ENCODE results near the gene DUOX2.
"Not testable (repeated sequence)": the region's sequence is repeated elsewhere in the genome, so short reads cannot be mapped to it uniquely, and the experiment has no call there.

DUOX2 gene

DNA sequence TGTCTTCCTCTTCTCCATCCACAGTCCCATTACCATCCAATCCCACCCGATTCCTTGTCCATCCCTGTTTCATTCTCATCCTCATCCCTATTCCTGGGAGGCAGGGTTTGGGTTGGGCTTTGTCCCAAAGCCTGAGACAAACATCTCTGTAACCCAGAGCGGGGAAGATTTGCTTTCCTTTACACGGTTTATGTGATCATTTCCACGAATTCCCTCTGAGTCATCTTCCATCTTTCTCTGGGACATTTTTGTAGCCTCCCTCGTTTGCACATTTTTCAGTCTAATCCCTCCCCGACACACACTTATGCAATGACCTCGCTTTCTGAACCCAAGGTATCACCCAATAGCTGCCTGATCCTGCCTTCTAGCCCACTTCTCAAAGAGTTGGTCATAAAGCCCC lies 22.8 kb downstream of the DUOX2 start:
- FAIRE-seq, result no peak
- DNase-seq (ENCODE audit: insufficient read length, low spot score), result no peak
- TF ChIP-seq, protein P1, sequence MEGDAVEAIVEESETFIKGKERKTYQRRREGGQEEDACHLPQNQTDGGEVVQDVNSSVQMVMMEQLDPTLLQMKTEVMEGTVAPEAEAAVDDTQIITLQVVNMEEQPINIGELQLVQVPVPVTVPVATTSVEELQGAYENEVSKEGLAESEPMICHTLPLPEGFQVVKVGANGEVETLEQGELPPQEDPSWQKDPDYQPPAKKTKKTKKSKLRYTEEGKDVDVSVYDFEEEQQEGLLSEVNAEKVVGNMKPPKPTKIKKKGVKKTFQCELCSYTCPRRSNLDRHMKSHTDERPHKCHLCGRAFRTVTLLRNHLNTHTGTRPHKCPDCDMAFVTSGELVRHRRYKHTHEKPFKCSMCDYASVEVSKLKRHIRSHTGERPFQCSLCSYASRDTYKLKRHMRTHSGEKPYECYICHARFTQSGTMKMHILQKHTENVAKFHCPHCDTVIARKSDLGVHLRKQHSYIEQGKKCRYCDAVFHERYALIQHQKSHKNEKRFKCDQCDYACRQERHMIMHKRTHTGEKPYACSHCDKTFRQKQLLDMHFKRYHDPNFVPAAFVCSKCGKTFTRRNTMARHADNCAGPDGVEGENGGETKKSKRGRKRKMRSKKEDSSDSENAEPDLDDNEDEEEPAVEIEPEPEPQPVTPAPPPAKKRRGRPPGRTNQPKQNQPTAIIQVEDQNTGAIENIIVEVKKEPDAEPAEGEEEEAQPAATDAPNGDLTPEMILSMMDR (IDR thresholded peaks at IDR 0.05; ENCODE audit: insufficient read depth, missing control alignments), result no peak

DNA sequence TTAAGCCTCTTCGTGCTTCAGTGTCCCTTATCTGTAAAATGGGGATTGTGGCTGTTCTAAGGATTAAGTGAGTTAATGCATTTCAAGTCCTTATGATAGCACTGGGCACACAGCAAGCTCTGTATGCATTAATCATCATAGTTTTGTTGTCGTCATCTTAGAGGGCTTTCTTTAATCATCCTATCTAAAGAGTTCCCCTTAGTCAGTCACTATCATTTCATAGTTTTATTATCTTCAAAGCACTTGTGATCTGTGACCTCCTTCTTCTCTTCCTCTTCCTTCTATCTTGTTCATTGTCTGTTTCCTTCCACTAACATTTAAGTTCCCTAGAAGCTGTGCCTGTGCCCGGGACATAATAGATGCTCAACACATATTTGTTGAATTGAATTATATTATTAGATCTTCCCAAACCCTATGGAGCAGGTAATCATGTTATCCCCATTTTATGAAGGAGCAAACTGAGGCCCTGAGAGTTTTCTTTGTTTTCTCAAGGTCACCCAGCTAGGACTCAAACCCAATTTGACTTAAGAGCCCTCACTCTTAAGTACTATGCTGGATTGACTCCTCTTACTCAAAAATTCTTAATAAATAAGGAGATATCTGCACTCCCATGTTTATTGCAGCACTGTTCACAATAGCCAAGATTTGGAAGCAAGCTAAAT lies 24.1 kb downstream of the DUOX2 start:
- TF ChIP-seq, protein P1 (IDR thresholded peaks at IDR 0.05; ENCODE audit: insufficient read depth, missing control alignments), result no peak
- DNase-seq (ENCODE audit: insufficient read length, low spot score) (no peak), FAIRE-seq (no peak)

DNA sequence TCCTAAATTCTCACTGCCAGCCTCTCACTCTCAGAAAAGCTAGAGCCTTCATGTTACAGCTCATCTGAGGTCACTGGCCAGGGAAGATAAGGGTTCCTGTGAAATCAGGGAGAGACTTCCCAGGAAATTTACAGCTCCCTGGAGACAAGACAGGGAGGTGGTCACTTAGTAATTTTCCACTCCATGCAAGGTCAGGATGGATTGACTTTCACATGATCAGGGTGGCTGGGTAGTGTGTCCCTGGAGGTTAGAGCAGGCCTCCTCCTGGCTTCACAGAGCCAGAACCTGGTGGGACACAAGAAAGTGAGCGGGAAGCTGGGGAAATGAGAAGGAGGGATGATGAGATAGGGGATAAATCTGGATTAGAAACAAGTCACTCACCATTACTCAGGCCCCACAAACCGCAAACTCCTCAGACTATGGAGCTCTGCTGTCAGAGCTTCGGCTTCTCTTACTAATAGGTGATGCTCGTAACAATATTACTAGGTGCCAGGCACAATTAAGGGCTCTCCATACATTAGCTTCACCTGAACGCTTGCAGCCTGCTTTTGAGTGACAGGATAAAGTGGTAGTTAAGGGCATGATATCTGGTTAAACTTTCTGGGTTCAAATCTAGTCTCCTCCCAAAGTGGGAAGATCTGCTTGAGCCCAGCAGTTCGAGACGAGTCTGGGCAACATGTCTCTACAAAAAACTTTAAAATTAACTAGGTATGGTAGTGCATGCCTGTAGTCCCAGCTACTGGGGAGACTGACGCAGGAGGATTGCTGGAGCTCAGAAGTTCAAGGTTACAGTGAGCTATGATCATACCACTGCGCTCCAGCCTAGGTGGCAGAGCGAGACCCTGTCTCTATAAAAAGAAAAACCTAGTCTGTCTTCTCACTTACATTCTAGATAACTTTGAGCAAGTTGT lies 24.9 kb downstream of the DUOX2 start:
- DNase-seq (ENCODE audit: insufficient read length, low spot score), result no peak
- FAIRE-seq, result no peak
- TF ChIP-seq, protein P1 (IDR thresholded peaks at IDR 0.05; ENCODE audit: insufficient read depth, missing control alignments), result no peak

DNA sequence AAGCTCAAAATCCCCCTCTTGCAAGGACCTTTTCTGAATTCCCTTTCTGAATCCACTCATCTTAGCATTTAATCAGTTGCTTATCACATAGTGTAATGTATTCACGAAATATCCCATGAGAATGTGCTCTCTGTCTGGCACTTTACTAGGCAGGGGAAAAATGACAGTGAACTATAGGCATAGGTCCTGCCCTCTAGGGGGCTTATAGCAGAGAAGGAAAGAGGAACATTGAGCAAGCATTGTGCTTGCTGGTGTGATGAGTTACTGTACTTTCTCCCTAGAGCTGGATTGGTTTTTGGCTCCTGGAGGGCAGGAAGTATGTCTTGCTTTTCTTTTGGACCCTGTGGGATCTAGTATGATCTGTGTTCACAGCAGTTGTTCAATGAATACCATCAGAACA lies 26.5 kb downstream of the DUOX2 start:
- FAIRE-seq, result no peak
- DNase-seq (ENCODE audit: insufficient read length, low spot score), result no peak
- TF ChIP-seq, protein P1 (IDR thresholded peaks at IDR 0.05; ENCODE audit: insufficient read depth, missing control alignments), result no peak

DNA sequence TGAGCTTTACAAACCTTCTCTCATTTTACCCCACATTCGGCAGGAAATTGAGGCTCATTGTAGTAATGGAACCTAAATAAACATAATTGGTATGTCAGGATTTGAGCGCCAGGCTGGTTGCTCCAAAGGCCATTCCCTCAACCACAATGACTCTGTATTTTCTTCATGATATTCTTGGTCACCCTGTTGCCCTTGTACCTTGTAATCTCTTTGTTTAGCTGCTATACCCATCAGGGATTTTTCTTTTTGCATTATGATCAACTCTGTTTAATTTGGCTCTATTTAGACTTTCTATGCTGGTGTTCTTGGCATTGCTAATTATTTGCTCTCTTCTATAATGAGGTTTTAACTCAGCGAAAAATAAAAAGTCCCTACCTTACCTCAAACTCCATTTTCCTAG lies 29.8 kb downstream of the DUOX2 start:
- TF ChIP-seq, protein P1 (IDR thresholded peaks at IDR 0.05; ENCODE audit: insufficient read depth, missing control alignments), result no peak
- DNase-seq (ENCODE audit: insufficient read length, low spot score) (no peak), FAIRE-seq (no peak)

DNA sequence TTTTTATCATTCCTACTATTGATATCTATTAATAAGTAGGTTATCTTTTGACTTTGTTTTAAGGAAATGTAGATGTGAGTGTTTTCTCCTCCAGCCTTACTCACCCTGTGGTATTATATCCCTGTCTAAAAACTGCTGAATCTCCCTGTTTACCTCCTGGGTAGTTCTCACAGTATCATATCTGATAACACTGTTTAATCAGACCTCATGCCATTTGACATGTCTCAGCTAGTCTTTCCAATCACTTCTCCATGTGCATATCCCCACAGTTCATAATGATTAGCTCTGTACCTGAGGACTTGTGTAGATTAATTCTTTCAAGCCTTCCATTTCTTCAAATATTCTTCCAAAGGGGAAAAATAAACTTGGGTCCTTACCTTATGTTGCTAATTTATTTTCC lies 30.7 kb downstream of the DUOX2 start:
- no peak for DNase-seq (ENCODE audit: insufficient read length, low spot score)
- TF ChIP-seq, protein P1 (IDR thresholded peaks at IDR 0.05; ENCODE audit: insufficient read depth, missing control alignments), result no peak
- FAIRE-seq, result no peak

DNA sequence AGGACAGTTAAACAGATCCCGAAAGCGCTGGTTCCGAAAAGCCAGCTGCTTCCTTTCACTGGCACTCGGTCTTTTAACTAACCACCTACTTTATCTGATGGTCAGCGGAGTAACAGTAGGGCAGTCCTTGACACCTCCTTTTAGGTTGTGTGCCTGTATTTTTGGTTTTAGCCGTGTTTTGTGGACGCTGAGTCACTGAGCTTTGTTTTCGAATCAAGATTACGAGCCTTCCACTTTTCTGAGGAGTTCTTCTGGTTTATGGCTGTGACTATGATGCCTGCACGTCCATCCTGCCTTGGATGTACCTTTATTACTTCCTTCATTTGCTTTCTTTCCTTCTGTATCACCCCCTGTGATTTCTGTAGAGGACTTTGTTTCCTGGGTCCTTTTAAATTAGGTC lies 31.6 kb downstream of the DUOX2 start:
- not testable (repeated sequence) for FAIRE-seq

DNA sequence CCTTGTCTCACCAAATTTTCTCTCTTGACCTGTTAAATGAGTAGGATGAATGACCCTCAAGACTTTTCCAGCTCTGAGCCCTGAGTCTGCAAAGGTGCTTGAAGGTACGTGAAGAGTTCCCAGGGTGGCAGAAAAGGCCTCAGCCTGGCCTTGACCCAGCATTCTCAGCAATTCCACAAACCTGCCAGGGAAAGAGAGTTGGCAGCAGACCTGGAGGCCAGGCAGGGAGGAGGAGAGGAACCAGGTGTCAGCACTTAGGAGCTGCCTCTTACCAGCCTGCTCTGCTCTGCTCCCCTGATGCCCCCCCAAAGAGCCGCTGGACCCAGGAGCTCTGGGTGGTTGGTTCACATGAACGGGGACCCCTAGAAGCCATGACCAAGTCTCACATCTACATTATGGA lies 33.4 kb downstream of the DUOX2 start:
- not testable (repeated sequence) for FAIRE-seq

More for the DNA sequence above, 31.6 kb downstream of the DUOX2 start:
- DNase-seq (ENCODE audit: insufficient read length, low spot score), result not testable (repeated sequence)

DNA sequence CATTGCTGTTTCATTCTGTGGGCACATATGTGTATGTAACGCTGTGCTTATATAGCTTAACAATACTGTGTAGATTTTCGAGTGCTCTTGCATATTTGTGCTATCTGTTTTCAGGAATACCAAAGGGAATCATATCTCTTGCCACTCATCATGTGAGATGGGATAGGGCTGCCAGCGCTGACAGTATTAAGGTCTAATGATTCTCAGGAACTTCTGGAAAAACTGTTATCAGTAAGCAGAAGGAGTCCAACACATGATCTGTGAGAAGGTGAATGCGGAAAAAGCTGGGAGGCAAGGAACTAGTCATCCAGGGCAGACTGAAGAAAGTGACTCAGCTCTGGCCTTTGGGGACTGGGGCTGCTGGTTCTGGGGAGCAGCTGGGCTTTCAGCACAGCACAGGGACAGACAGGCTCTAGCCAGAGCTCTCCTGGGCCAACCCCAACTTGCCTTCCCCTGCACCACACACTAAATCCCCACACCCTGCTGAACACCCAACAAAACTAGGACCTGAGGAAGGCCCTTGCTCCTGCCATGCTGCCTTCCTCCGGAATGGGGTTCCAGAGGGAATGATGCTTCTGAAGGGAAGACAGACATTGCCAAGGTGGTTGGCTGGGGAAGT lies 34.2 kb downstream of the DUOX2 start:
- FAIRE-seq; DNase-seq (ENCODE audit: insufficient read length, low spot score): not testable (repeated sequence)

More for the DNA sequence above, 33.4 kb downstream of the DUOX2 start:
- not testable (repeated sequence) for DNase-seq (ENCODE audit: insufficient read length, low spot score)

DNA sequence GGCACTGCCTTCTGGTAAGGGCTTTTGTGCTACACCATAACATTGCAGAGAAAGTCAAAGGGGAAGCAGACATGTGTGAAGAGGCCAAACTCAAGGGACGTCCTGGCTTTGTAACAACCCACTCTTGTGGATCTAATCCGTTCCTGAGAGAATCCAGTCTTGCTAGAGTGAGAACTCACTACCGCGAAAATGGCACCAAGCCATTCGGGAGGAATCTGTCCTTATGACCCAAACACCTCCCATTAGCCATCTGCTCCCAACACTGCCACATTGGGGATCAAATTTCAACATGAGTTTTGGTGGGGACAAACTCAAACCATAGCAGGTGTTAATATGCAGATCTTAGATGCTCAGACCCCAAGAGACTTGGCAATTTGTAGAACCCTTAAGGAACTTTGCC lies 34.8 kb downstream of the DUOX2 start:
- DNase-seq (ENCODE audit: insufficient read length, low spot score), result not testable (repeated sequence)

DNA sequence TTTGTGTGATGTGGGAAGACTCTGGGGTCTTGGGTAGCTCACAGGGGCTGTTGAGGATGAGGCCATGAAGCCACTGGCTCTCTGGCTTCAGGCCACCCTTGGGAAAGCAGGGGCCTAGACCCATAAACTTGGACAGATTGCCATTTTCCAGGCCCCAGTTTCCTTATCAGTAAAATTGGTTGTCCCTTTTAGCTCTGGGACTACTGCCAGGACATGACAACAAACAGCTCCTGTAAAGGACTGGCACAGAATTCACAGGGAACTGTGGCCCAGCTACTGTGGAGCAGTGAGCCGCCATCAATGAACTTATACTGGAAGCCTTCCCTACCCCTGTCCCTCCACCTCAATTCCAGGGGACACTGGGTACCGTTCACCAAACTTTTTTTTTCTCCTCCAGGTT lies 36.6 kb downstream of the DUOX2 start:
- not testable (repeated sequence) for FAIRE-seq; DNase-seq (ENCODE audit: insufficient read length, low spot score)

More for the DNA sequence above, 34.8 kb downstream of the DUOX2 start:
- not testable (repeated sequence) for FAIRE-seq
